GM12872 (cell line): ENCODE results near the gene FMN1.
A peak's percentile ranks its signal among the peaks of the same experiment; 100 is the strongest.

Source experiments
- TF ChIP-seq, protein P1 (sequence below): IDR thresholded peaks from 3 replicates; pipeline ENCODE4 v1.5.1; 2011; ENCODE audit warnings: low read depth, mild to moderate bottlenecking, low read length, moderate library complexity; ENCODE audit not compliant: insufficient read depth

FMN1 gene, protein sequence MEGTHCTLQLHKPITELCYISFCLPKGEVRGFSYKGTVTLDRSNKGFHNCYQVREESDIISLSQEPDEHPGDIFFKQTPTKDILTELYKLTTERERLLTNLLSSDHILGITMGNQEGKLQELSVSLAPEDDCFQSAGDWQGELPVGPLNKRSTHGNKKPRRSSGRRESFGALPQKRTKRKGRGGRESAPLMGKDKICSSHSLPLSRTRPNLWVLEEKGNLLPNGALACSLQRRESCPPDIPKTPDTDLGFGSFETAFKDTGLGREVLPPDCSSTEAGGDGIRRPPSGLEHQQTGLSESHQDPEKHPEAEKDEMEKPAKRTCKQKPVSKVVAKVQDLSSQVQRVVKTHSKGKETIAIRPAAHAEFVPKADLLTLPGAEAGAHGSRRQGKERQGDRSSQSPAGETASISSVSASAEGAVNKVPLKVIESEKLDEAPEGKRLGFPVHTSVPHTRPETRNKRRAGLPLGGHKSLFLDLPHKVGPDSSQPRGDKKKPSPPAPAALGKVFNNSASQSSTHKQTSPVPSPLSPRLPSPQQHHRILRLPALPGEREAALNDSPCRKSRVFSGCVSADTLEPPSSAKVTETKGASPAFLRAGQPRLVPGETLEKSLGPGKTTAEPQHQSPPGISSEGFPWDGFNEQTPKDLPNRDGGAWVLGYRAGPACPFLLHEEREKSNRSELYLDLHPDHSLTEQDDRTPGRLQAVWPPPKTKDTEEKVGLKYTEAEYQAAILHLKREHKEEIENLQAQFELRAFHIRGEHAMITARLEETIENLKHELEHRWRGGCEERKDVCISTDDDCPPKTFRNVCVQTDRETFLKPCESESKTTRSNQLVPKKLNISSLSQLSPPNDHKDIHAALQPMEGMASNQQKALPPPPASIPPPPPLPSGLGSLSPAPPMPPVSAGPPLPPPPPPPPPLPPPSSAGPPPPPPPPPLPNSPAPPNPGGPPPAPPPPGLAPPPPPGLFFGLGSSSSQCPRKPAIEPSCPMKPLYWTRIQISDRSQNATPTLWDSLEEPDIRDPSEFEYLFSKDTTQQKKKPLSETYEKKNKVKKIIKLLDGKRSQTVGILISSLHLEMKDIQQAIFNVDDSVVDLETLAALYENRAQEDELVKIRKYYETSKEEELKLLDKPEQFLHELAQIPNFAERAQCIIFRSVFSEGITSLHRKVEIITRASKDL (N-terminal part only)

DNA sequence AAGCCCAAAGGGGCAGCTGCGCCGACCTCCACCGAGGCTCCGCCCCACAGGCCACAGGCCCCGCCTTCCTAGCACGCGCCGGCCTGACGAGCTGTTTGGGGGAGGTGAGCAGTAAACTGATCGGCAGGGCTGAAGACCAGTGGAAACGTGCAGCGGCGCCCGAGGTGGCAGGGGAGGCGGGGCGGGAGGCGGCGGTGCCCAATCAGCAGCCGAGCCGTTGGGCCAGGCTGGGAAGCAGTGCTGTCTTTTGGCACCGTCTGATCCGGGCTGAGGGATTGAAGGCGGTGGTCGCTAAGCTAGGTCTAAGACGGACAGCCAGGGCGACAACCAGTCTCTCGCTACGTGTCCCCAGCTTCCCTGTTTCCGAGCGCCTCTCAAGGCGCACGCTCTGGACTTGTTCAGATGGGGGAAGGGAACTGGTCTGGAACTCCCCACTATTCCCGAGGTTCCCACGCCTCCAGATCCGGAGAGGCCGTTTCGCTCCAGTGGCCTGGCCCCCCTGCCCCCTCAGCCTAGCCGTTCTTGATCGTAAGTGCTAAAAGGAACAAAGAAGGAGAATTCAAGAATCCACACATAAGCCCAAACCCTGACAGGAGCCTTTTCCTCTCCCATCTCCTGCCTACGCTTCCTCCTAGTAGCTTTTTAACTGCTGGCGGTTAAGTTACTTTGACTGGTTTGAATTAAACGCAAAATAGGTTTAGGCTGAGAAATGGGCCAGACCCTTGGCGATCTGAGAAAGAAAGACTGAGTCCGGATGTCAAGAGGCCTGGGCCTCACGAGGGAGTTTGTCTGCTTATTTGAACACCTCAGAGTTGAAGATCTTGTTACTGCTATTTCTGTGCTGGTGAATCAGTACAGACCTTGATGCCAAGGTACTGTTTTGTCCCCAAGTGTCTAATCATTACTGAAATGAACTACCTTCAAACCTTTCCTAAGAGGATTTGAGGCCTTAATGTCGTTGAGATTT lies at the start of gene FMN1:
TSS of gene FMN1 (minus strand) at position 11 of the 967 bp plus-strand sequence. CDS start 39,800 bp downstream, outside the sequence.
- TF ChIP-seq, protein P1, sequence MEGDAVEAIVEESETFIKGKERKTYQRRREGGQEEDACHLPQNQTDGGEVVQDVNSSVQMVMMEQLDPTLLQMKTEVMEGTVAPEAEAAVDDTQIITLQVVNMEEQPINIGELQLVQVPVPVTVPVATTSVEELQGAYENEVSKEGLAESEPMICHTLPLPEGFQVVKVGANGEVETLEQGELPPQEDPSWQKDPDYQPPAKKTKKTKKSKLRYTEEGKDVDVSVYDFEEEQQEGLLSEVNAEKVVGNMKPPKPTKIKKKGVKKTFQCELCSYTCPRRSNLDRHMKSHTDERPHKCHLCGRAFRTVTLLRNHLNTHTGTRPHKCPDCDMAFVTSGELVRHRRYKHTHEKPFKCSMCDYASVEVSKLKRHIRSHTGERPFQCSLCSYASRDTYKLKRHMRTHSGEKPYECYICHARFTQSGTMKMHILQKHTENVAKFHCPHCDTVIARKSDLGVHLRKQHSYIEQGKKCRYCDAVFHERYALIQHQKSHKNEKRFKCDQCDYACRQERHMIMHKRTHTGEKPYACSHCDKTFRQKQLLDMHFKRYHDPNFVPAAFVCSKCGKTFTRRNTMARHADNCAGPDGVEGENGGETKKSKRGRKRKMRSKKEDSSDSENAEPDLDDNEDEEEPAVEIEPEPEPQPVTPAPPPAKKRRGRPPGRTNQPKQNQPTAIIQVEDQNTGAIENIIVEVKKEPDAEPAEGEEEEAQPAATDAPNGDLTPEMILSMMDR, result no peak

DNA sequence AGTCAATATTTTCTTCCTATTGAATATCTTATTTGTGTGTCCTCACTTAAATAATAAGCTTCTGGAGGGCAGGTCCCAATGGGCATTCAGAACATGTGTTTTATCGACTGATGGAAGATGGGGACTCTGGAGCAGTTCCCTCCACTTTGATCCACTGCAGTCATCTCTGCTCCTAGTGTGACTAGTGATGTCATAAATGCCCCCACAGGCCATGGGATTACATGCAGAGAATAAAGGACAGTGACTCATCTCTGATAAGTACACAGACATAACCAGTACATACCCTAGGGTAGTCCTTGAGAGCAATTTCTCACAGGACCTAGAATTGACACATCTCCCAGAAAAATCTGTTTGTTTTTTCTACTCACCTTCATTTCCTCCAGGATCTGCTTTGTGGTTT lies 49.4 kb upstream of the FMN1 start:
- TF ChIP-seq, protein P1, result no peak

DNA sequence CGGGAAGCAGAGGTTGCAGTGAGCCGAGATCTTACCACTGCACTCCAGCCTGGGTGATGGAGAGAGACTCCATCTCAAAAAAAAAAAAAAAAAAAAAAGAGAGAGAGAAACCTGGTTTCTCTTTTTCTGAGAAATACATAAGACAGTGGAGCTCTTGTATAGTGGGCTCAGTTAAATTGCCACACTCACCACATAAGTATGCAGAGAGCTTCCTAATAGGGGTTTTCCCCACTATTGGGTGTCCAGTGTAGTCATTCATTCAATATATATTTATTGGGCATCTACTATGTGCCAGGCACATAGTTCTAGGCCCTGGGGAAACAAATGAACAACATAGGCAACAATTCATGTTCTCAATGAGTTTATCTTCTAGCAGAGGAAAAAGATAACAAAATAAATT lies 48.9 kb upstream of the FMN1 start:
- TF ChIP-seq, protein P1, result no peak

DNA sequence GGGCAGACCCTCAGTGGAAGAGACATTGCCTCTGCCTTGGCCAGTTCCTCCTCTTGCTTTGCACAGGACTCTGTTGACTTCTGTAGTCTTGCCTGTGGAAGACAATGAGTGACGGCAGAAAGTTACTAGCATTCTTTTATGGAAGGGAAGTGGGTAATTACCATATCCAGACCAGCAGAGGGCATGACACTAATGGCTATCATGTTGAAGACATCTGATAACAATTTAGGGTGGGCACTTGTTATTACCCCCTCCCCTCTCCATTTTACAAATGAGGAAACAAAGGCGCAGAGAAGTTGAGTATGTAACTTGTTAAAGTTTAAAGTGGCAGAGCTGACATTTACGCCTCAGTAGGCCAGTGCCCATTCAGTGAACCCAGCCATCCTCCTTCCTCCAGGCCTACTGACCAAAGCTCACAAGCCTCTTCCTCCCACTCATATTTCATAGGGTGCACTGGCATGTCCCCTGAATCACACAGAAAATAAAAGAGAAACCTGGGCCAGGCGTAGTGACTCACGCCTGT lies 48.2 kb upstream of the FMN1 start:
- TF ChIP-seq, protein P1, result peak; percentile 64

DNA sequence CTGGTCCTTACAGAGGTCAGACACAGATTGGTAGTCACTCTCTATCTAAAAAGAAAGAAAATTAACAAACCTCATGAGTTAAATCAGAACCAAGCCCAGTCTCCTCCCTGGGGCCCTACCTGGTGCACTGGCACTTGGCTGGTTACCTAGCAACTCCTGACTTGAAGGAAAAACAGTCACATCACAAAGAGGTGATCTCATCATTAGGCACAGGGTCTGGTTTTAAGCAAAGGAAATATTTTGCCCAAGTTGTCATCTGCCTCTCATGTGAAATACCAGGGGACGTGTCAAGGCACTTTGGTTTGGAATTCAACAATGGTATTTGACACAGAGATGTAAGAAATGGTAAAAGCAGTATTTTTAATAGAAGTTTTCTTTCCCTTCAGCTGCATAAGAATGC lies 47.7 kb upstream of the FMN1 start:
- TF ChIP-seq, protein P1, result no peak

DNA sequence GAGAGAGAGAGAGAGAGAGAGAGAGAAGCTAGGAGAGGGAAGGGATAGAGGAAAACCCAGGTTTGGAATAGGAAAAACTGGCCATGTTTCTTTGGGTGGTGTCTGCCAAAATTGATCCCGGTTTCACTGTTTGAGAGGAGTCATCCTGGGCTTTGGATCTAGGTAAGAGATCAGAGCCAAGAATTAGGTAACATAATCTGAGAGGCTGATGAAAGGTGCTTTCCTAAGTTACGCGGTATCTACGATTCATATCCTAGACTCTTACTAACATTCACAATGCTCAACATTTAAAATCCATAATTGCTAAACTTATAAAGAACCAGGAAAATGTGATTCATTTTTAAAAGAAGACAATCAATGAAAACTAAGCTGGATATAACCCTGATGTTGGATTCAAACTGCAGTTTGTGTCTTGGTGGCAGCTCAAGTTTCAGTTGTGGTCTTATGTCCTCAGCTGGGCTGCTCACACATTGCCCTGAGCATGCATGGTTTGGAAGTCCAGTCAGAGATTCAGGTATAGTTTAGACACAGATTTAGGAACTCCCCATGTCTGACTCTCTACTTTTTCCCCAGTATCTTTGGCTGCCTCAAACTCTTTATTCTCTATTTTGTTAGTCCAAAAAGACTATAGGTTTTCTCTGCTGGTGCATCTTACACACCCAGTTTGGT lies 42.5 kb upstream of the FMN1 start:
- TF ChIP-seq, protein P1, result no peak
